OCI-LY3 (cell line): ENCODE data around the gene DAB1.

ENCODE experiments used
- H2AFZ ChIP-seq: fragments of 200-600, 300-600 bp; shearing (Covaris generic); 2 replicates; pipeline ENCODE4 v1.6.0; 2014; ENCODE audit warnings: antibody characterized with exemption, low read depth, low read length
- H3K27ac ChIP-seq: fragments of 200-600, 300-600 bp; sonication (generic); 2 replicates; pipeline ENCODE4 v1.5.1; 2014; ENCODE audit warnings: mild to moderate bottlenecking, low read length, moderate library complexity, mixed read lengths
- H3K27me3 ChIP-seq: fragments of 200-600, 300-600 bp; sonication (generic); 2 replicates; pipeline ENCODE4 v1.6.1; 2014; ENCODE audit warnings: low read depth, low read length, mixed read lengths
- H3K36me3 ChIP-seq: fragments of 200-600, 300-600 bp; sonication (generic); replicated peaks from 2 replicates; pipeline ENCODE3; 2014; ENCODE audit warnings: low read depth, low read length, mixed read lengths
- H3K4me1 ChIP-seq: fragments of 300-600, 200-600 bp; sonication (generic); 2 replicates; pipeline ENCODE4 v1.6.1; 2014; ENCODE audit warnings: low read length, mixed read lengths
- H3K4me2 ChIP-seq: fragments of 200-600, 300-600 bp; sonication (generic); 2 replicates; pipeline ENCODE4 v1.6.1; 2014; ENCODE audit warnings: low read length, mixed read lengths
- H3K4me3 ChIP-seq: fragments of 300-600, 200-600 bp; sonication (generic); 2 replicates; pipeline ENCODE4 v1.5.1; 2014; ENCODE audit warnings: antibody characterized with exemption, mild to moderate bottlenecking, low read length, moderate library complexity
- H3K79me2 ChIP-seq: fragments of 300-600, 200-600 bp; shearing (Covaris generic); 2 replicates; pipeline ENCODE4 v1.6.1; 2014; ENCODE audit warnings: mild to moderate bottlenecking, low read length, mixed read lengths
- H3K9ac ChIP-seq: fragments of 300-600, 200-600 bp; shearing (Covaris generic); 2 replicates; pipeline ENCODE4 v1.6.0; 2014; ENCODE audit warnings: mild to moderate bottlenecking, low read length, moderate library complexity
- H3K9me3 ChIP-seq: fragments of 200-600, 300-600 bp; shearing (Covaris generic); 2 replicates; pipeline ENCODE4 v1.6.1; 2014; ENCODE audit warnings: low read length, mixed read lengths; ENCODE audit not compliant: insufficient read depth
- H4K20me1 ChIP-seq: fragments of 200-600, 300-600 bp; sonication (generic); 2 replicates; pipeline ENCODE4 v1.6.1; 2016; ENCODE audit warnings: low read length, mixed read lengths; ENCODE audit not compliant: insufficient read depth
- EZH2phosphoT487 ChIP-seq: fragments of 200-600 bp; shearing (Covaris generic); IDR thresholded peaks from 2 replicates; pipeline ENCODE4 v1.6.1; 2018; ENCODE audit warnings: antibody characterized with exemption, mixed run types, low read depth
- TF ChIP-seq, protein P1 (sequence below): fragments of 200-600, 300-600 bp; sonication (generic); IDR thresholded peaks from 2 replicates; pipeline ENCODE4 v1.5.1; 2014; ENCODE audit warnings: antibody characterized with exemption, low read length, low read depth

The DAB1 gene

DNA sequence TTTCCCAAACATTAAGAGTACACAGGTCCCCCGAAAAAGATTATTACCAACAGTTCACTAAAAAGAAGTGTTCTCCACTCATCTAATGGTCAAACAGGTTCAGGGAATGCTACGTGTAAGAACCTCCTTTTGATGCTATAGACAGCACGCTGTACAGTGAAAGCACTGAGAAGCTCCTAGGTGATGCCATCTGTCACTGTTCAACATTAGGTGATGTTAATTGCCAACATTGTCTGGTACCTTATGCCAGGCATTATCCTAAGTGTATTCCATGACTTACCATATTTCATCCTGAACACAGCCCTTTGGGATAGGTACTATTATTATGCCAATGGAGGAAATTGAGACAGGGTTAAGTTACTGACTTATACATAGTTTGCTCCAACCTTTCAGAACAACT, 82.1 kb downstream of the DAB1 start:
- TF ChIP-seq, protein P1, sequence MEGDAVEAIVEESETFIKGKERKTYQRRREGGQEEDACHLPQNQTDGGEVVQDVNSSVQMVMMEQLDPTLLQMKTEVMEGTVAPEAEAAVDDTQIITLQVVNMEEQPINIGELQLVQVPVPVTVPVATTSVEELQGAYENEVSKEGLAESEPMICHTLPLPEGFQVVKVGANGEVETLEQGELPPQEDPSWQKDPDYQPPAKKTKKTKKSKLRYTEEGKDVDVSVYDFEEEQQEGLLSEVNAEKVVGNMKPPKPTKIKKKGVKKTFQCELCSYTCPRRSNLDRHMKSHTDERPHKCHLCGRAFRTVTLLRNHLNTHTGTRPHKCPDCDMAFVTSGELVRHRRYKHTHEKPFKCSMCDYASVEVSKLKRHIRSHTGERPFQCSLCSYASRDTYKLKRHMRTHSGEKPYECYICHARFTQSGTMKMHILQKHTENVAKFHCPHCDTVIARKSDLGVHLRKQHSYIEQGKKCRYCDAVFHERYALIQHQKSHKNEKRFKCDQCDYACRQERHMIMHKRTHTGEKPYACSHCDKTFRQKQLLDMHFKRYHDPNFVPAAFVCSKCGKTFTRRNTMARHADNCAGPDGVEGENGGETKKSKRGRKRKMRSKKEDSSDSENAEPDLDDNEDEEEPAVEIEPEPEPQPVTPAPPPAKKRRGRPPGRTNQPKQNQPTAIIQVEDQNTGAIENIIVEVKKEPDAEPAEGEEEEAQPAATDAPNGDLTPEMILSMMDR: no peak
- no peak for TF ChIP-seq EZH2phosphoT487
- no peak overlapping the region for H3K27ac ChIP-seq
- no peaks in the 10 kb centered on the region for H3K9me3 ChIP-seq
- no peaks in the 10 kb centered on the region for H3K79me2 ChIP-seq
- H3K4me3 ChIP-seq: no peak overlapping the region
- no peaks in the 10 kb centered on the region for H3K27me3 ChIP-seq
- H3K4me1 ChIP-seq: no peaks in the 10 kb centered on the region
- H2AFZ ChIP-seq: no peak overlapping the region
- H3K36me3 ChIP-seq: no peaks in the 10 kb centered on the region
- no peaks in the 10 kb centered on the region for H4K20me1 ChIP-seq
- H3K9ac ChIP-seq: no peak overlapping the region
- H3K4me2 ChIP-seq: no peak overlapping the region

- no peak overlapping the region for H3K9ac ChIP-seq
- TF ChIP-seq EZH2phosphoT487: no peak
- TF ChIP-seq, protein P1: no peak
- no peaks in the 10 kb centered on the region for H3K4me1 ChIP-seq
- no peak overlapping the region for H2AFZ ChIP-seq
- H3K9me3 ChIP-seq: no peaks in the 10 kb centered on the region
- no peaks in the 10 kb centered on the region for H4K20me1 ChIP-seq
- H3K27ac ChIP-seq: no peak overlapping the region
- H3K27me3 ChIP-seq: no peaks in the 10 kb centered on the region
- H3K36me3 ChIP-seq: no peaks in the 10 kb centered on the region
- H3K4me3 ChIP-seq: no peak overlapping the region
- H3K4me2 ChIP-seq: no peak overlapping the region
- H3K79me2 ChIP-seq: no peaks in the 10 kb centered on the region
These were observed 83.4 kb downstream of the DAB1 start for GRCh38 chr1:57340334-57341070.

DNA sequence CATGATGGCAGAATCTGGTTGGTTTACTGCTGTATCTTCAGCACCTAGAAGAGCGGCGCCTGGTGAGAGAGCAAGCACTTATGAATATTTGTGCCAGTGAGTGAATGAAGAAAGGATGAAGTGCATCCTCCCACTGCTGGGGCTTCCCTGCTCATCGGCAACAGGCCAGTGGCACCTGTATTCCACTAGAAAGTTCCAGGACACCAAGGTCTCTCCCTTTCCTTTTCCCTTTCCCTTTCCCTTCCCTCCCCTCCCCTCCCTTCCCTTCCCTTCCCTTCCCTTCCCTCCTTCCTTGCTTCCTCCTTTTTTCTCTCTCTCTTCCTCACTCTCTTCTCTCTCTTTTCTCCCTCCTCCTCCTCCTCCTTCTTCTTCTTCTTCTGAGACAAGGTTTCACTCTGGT, 86.2 kb downstream of the DAB1 start:
- Histone ChIP-seq H3K79me2 (no peaks in the 10 kb centered on the region), H3K9me3 (no peaks in the 10 kb centered on the region), H3K4me2 (no peak overlapping the region), H3K36me3 (no peaks in the 10 kb centered on the region), H3K27me3 (no peaks in the 10 kb centered on the region), H3K4me3 (no peak overlapping the region), H3K27ac (no peak overlapping the region), H3K4me1 (no peaks in the 10 kb centered on the region), H3K9ac (no peak overlapping the region), H2AFZ (no peak overlapping the region), H4K20me1 (no peaks in the 10 kb centered on the region)
- TF ChIP-seq, protein P1: no peak
- TF ChIP-seq EZH2phosphoT487: no peak

GRCh38 chr1:57336793-57337192, 87.1 kb downstream of the DAB1 start:
- H3K9me3 ChIP-seq: no peaks in the 10 kb centered on the region
- no peak overlapping the region for H3K4me2 ChIP-seq
- TF ChIP-seq, protein P1: no peak
- no peak for TF ChIP-seq EZH2phosphoT487

More at GRCh38 chr1:57336793-57337192, 87.1 kb downstream of the DAB1 start:
- Histone ChIP-seq H2AFZ (no peak overlapping the region), H4K20me1 (no peaks in the 10 kb centered on the region), H3K4me1 (no peaks in the 10 kb centered on the region), H3K27ac (no peak overlapping the region), H3K36me3 (no peaks in the 10 kb centered on the region), H3K4me3 (no peak overlapping the region), H3K27me3 (no peaks in the 10 kb centered on the region), H3K9ac (no peak overlapping the region), H3K79me2 (no peaks in the 10 kb centered on the region)
